NT2/D1 (cell line): Measurements from ENCODE around the gene GNAO1.

ENCODE experiments used
- DNase-seq: peaks from one replicate; pipeline ENCODE4 v3.0.0-alpha.2; 2011; ENCODE audit warnings: low read depth, low spot score
- H3K27me3 ChIP-seq: 2 replicates; pipeline ENCODE4 v1.6.0; 2011; ENCODE audit warnings: mild to moderate bottlenecking; ENCODE audit not compliant: insufficient read length, insufficient read depth
- H3K36me3 ChIP-seq: 2 replicates; pipeline ENCODE4 v1.6.1; 2011; ENCODE audit warnings: mild to moderate bottlenecking, low read length, mixed read lengths; ENCODE audit not compliant: insufficient read depth, insufficient read length
- H3K4me1 ChIP-seq: 2 replicates; pipeline ENCODE4 v1.5.1; 2011; ENCODE audit not compliant: insufficient read depth, insufficient read length
- H3K4me3 ChIP-seq: 2 replicates; pipeline ENCODE4 v1.5.1; 2011; ENCODE audit warnings: low read depth; ENCODE audit not compliant: insufficient read length
- H3K9ac ChIP-seq: 2 replicates; pipeline ENCODE4 v1.6.0; 2011; ENCODE audit warnings: low read depth; ENCODE audit not compliant: insufficient read length
- H3K9me3 ChIP-seq: 2 replicates; pipeline ENCODE4 v1.5.1; 2011; ENCODE audit warnings: mild to moderate bottlenecking, low read length; ENCODE audit not compliant: insufficient read depth
- SUZ12 ChIP-seq: IDR thresholded peaks from 2 replicates; pipeline ENCODE4 v1.6.1; 2011; ENCODE audit not compliant: insufficient read length, insufficient read depth; ENCODE audit errors: extremely low read depth
- YY1 ChIP-seq: IDR thresholded peaks from 2 replicates; pipeline ENCODE4 v1.6.1; 2011; ENCODE audit not compliant: insufficient read length, insufficient read depth
- ZNF274 ChIP-seq: IDR thresholded peaks from 2 replicates; pipeline ENCODE4 v1.6.1; 2011; ENCODE audit warnings: mild to moderate bottlenecking, low read depth, low read length

GNAO1 gene

DNA sequence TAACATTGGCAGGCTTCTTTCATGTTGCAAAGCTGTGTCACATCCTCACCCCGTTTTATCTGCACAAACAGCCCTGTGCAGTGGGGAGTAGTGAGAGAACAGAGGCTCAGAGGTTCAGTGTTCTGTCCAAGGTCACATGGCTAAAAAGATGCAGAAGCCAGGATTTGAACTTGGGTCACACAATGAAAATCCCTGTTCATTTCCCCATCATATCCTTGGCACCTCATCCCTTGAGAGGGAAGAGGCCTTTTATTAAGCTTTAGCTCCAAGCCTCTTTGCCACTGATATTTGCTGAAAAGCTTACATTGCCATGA, 127.5 kb downstream of the GNAO1 start:
- Histone ChIP-seq H3K9ac (no peak overlapping the region), H3K9me3 (no peaks in the 10 kb centered on the region), H3K27me3 (peaks cover 18% of the 10 kb centered on the region), H3K36me3 (no peaks in the 10 kb centered on the region), H3K4me3 (no peak overlapping the region), H3K4me1 (peaks cover 3% of the 10 kb centered on the region)
- TF ChIP-seq YY1 (no peak), ZNF274 (no peak), SUZ12 (no peak)
- DNase-seq: no peak

DNA sequence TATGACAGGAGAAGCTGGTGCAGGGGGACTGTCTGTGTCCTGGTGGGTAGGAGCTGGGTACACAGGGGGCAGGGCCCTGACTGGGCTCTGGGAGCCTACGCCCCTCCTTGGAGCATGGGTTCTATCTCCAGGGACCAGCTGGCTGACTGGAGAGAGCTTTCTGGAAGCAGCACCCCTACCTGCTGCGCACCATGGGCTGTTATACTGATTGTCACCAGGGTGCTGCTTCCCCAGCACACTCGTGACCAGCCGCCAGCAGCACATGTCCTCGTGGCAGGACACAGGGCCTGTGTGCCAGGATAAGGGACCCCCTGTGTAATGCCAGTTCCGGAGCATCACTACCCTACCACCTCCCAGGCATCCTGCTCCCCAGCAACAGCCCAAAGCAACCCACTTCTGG, 128.1 kb downstream of the GNAO1 start:
- no peak for DNase-seq
- Histone ChIP-seq H3K4me1 (peaks cover 3% of the 10 kb centered on the region), H3K4me3 (no peak overlapping the region), H3K27me3 (peaks cover 18% of the 10 kb centered on the region), H3K9ac (no peak overlapping the region), H3K9me3 (no peaks in the 10 kb centered on the region), H3K36me3 (no peaks in the 10 kb centered on the region)
- TF ChIP-seq SUZ12: no peak
- no peak for TF ChIP-seq ZNF274
- TF ChIP-seq YY1: no peak

DNA sequence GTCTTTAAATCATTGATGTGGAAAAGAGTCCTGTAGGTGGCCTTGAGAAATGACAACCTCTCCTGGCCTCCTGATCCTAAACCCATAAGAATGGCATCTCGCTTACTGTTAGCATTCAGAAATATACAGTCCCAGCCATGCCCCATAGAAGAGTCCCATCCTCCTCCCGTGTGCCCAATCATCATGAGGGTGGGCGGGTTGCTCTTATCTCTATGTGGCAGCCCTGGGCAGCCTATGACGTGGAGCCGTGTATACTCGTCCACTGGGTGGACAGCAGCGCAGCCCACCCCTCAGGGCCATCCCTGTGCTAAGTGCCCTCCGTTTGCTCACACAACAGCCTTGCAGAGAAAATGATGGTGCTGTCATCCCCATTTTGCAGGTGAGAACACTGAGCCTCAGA, 128.8 kb downstream of the GNAO1 start:
- no peak overlapping the region for H3K4me3 ChIP-seq
- peaks cover 18% of the 10 kb centered on the region for H3K27me3 ChIP-seq
- no peaks in the 10 kb centered on the region for H3K36me3 ChIP-seq
- no peaks in the 10 kb centered on the region for H3K9me3 ChIP-seq
- H3K4me1 ChIP-seq: peaks cover 3% of the 10 kb centered on the region
- TF ChIP-seq SUZ12 (no peak), YY1 (no peak), ZNF274 (no peak)
- no peak for DNase-seq
- no peak overlapping the region for H3K9ac ChIP-seq

DNA sequence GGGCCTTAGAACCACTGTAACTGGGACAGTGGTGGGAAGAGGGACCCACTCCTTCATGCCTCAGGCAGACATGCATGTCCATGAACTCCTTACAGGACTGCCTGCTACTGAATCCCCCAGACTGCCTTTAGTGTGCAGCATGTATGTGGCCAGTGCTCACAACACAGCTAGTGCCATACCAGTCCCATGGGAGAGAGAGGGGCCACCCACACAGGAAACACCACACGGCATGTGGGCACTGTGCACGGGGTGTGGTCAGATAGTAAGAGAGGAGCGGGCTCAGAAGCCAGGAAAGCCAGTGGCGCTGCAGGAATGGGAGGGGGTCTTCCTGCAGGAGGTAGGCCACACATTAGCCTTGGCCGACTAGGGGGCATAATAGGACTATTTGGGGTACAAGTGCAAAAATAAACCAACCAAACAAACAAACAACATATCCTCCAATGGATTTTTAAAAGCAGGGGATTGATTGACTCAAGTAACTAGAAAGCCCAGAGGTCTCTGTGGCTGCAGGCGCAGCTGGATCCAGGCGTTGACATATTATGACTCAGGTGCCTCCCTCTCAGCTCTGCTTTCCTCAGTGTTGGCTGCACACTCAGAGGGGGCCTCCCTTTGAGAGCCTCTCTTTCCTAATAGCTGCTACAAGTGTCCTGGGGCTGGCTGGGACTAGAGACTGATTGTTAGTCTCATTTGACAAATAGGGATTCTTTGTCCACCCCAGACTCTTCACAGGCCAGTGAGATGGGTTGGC, 129.7 kb downstream of the GNAO1 start:
- H3K4me3 ChIP-seq: no peak overlapping the region
- H3K27me3 ChIP-seq: peaks cover 18% of the 10 kb centered on the region
- no peaks in the 10 kb centered on the region for H3K36me3 ChIP-seq
- H3K9ac ChIP-seq: no peak overlapping the region
- no peaks in the 10 kb centered on the region for H3K9me3 ChIP-seq
- TF ChIP-seq SUZ12 (no peak), YY1 (no peak), ZNF274 (no peak)
- H3K4me1 ChIP-seq: peaks cover 3% of the 10 kb centered on the region
- no peak for DNase-seq

DNA sequence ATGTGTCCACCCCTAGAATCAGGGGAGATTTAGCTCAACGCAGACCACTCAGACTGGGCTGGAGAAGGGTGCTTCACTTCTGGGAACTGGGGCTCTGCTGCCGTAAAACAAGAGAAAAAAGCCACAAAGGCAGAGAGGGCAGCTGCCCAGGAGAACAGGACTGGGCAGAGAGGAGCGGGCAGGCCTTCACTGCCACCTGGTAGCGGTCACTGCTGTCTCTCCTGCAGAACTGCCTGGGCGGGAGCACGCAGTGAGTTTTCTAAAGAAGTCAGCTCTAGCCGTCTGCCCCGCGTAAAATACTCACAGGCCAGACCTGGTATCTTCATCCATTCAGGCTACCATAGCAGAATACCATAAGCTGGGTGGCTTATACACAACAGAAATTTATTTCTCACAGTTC, 130.3 kb downstream of the GNAO1 start:
- H3K27me3 ChIP-seq: peaks cover 17% of the 10 kb centered on the region
- H3K4me3 ChIP-seq: no peak overlapping the region
- no peak for DNase-seq
- H3K9me3 ChIP-seq: no peaks in the 10 kb centered on the region
- H3K36me3 ChIP-seq: no peaks in the 10 kb centered on the region
- H3K9ac ChIP-seq: no peak overlapping the region
- no peak for TF ChIP-seq SUZ12
- no peak for TF ChIP-seq YY1
- TF ChIP-seq ZNF274: no peak
- peaks cover 3% of the 10 kb centered on the region for H3K4me1 ChIP-seq

DNA sequence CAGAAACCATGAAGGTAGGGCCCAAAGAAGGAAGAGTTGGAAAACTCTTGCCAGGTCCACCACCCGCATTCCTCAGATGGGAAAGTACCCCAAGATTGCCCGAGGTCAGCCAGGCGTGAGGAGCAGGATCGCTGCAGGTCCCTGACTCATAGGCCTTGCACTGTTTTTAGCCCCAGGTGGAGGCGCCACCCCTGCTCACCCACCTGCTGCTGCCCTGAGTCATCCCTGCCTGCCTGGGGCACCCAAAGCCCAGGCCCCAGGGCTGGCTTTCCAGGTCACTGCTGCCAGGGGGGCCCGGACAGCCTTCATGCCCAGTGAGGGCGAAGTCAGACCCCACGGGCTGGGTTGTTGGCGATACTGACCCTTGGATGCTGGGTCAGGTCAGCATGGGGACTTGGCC, 133.1 kb downstream of the GNAO1 start:
- H3K4me1 ChIP-seq: peaks cover 3% of the 10 kb centered on the region
- H3K4me3 ChIP-seq: no peak overlapping the region
- no peaks in the 10 kb centered on the region for H3K9me3 ChIP-seq
- no peaks in the 10 kb centered on the region for H3K36me3 ChIP-seq
- no peak for DNase-seq
- TF ChIP-seq ZNF274 (no peak), YY1 (no peak), SUZ12 (no peak)
- no peak overlapping the region for H3K9ac ChIP-seq
- no peaks in the 10 kb centered on the region for H3K27me3 ChIP-seq

DNA sequence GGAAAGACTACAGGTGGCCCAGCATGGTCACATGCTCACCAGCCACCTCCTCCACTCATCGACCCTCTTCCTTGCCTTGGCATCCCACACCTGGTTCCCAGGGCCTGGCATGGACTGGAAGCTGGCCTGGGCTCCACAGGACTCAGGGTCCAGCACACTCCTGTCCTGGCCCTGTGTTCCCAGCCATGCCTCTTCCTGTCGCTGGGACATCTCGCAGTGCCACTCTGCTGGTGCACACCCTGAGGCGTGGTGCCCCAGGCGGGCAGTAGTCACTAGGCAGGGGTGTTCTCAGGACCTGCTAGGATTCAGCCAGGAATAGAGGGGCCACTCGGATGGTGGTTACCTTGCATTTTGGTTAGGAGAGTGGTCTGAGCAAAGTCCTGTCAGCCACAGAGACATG, 134.7 kb downstream of the GNAO1 start:
- Histone ChIP-seq H3K36me3 (no peaks in the 10 kb centered on the region), H3K4me1 (peaks cover under 1% of the 10 kb centered on the region), H3K27me3 (no peaks in the 10 kb centered on the region), H3K4me3 (no peak overlapping the region), H3K9me3 (no peaks in the 10 kb centered on the region), H3K9ac (no peak overlapping the region)
- TF ChIP-seq ZNF274: no peak
- TF ChIP-seq YY1: no peak
- TF ChIP-seq SUZ12: no peak
- no peak for DNase-seq

DNA sequence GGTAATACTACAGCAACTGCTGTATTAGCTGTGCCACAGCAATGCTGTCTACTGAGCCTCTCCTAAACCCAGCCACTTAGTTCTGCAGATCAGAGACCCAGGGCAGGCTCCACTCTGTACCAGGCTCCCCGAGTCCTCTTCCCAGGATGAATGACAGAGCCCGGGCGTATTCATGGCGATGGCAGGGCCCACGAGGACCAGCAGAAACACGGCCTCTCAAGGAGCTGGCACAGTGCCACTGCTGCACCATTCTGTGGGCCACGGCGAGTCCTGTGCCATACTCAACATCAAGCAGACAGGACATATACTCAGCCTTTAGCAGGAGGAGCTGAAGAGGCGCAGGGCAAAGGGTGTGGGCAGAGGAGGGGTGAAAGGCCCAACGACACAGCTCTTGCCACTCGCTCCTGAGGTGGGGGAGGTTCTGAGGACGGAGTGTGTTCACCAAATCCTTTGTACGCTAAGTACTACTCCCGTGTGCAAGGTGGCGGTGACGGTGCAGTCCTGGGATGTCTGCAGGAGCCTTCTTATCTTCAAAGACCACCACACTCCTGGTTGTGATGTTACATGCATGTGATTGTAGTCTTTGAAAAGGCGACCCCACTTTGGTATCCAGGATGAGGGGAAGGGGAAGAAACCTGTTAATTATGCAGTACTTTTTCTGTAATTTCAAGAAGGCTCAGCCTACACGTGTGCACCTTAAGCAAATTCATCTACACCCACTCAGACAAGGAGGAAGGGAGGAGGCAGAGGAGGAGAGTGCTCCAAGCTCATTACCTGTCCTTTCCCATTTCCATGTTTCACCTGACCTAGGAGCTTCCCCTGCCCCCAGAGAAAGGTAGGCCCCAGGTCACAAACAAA, 136.0 kb downstream of the GNAO1 start:
- no peak overlapping the region for H3K4me3 ChIP-seq
- no peak for TF ChIP-seq ZNF274
- TF ChIP-seq YY1: no peak
- TF ChIP-seq SUZ12: no peak
- H3K9me3 ChIP-seq: no peaks in the 10 kb centered on the region
- no peak for DNase-seq
- H3K4me1 ChIP-seq: no peaks in the 10 kb centered on the region
- no peaks in the 10 kb centered on the region for H3K27me3 ChIP-seq
- H3K9ac ChIP-seq: no peak overlapping the region
- H3K36me3 ChIP-seq: no peaks in the 10 kb centered on the region
